PC-9 (cell line): Measurements from ENCODE around the gene ACTL7A.

Experiments used
- CTCF ChIP-seq: fragments of 200-600 bp; sonication (generic); conservative IDR thresholded peaks from 2 replicates; pipeline ENCODE4 v1.6.1; 2017; ENCODE audit warnings: mixed run types, antibody characterized with exemption, mild to moderate bottlenecking, moderate library complexity
- EZH2 ChIP-seq: fragments of 200-600 bp; sonication (generic); IDR thresholded peaks from 2 replicates; pipeline ENCODE4 v1.8.0; 2017; ENCODE audit warnings: antibody characterized with exemption, low read depth

GRCh38 chr9:108855888-108856287 is 6.2 kb upstream of the ACTL7A start, which contains the start of gene ACTL7B:
- TF ChIP-seq CTCF (no peak), EZH2 (no peak)
